Prostate gland (tissue), 2 donors: ENCODE measurements around the gene SRRM2.

Experiments
- POLR2A ChIP-seq: fragments of 450-650 bp; IDR thresholded peaks from one replicate; pipeline ENCODE4 v1.6.1; 2016; ENCODE audit warnings: antibody characterized with exemption, mild to moderate bottlenecking
- TF ChIP-seq, protein P1 (sequence below), 4 experiments: fragments of 200-600 bp in 2 of 4; fragments of 450-650 bp in 2 of 4; sonication (generic) in 2 of 4; IDR thresholded peaks; 1 replicate in 3 of 4; 2 replicates in 1 of 4; pipeline ENCODE4 v1.5.1; 2016 to 2019; ENCODE audit warnings: antibody characterized with exemption in 4 of 4, mild to moderate bottlenecking in 2 of 4, moderate library complexity in 2 of 4

- TF ChIP-seq, protein P1, sequence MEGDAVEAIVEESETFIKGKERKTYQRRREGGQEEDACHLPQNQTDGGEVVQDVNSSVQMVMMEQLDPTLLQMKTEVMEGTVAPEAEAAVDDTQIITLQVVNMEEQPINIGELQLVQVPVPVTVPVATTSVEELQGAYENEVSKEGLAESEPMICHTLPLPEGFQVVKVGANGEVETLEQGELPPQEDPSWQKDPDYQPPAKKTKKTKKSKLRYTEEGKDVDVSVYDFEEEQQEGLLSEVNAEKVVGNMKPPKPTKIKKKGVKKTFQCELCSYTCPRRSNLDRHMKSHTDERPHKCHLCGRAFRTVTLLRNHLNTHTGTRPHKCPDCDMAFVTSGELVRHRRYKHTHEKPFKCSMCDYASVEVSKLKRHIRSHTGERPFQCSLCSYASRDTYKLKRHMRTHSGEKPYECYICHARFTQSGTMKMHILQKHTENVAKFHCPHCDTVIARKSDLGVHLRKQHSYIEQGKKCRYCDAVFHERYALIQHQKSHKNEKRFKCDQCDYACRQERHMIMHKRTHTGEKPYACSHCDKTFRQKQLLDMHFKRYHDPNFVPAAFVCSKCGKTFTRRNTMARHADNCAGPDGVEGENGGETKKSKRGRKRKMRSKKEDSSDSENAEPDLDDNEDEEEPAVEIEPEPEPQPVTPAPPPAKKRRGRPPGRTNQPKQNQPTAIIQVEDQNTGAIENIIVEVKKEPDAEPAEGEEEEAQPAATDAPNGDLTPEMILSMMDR (IDR thresholded peaks at IDR 0.05): no peak
- no peak for TF ChIP-seq POLR2A
Measured at GRCh38 chr16:2710711-2711231, 41.7 kb upstream of the SRRM2 start.
